GM18511 (cell line): Measurements from ENCODE around the gene STK31.
"Not testable (repeated sequence)": the region's sequence is repeated elsewhere in the genome, so short reads cannot be mapped to it uniquely, and the experiment has no call there.

Source experiments
- ATAC-seq: cut with Tn5 transposase; IDR thresholded peaks from one replicate; pipeline ENCODE4 v1.9.1; 2021; ENCODE audit warnings: mild to moderate bottlenecking, moderate library complexity; ENCODE audit not compliant: unreplicated experiment

STK31 gene

GRCh38 chr7:23788843-23789242, 78.8 kb downstream of the STK31 start:
- no peak for ATAC-seq

GRCh38 chr7:23791721-23792120, 81.7 kb downstream of the STK31 start:
- ATAC-seq, result no peak

- ATAC-seq, result no peak
These were observed 92.8 kb downstream of the STK31 start for GRCh38 chr7:23802720-23803397.

- ATAC-seq, result no peak
These were observed 94.7 kb downstream of the STK31 start for GRCh38 chr7:23804707-23805106.

- ATAC-seq, result no peak
These were observed 98.4 kb downstream of the STK31 start for GRCh38 chr7:23808421-23808820.

GRCh38 chr7:23810099-23810498, 100.1 kb downstream of the STK31 start:
- no peak for ATAC-seq

- ATAC-seq, result no peak
These were observed 101.5 kb downstream of the STK31 start for GRCh38 chr7:23811540-23811939.

GRCh38 chr7:23828125-23828524, 118.1 kb downstream of the STK31 start:
- ATAC-seq, result not testable (repeated sequence)

GRCh38 chr7:23832733-23833132, 122.7 kb downstream of the STK31 start:
- ATAC-seq, result not testable (repeated sequence)

GRCh38 chr7:23833405-23833804, 123.4 kb downstream of the STK31 start:
- no peak for ATAC-seq

- not testable (repeated sequence) for ATAC-seq
These were observed 134.8 kb downstream of the STK31 start for GRCh38 chr7:23844837-23845236.

GRCh38 chr7:23852135-23852534, 142.1 kb downstream of the STK31 start:
- ATAC-seq, result no peak

GRCh38 chr7:23852988-23853387, 143.0 kb downstream of the STK31 start:
- no peak for ATAC-seq

GRCh38 chr7:23863209-23863787, 153.3 kb downstream of the STK31 start:
- ATAC-seq, result no peak

GRCh38 chr7:23864973-23865372, 155.0 kb downstream of the STK31 start:
- no peak for ATAC-seq

GRCh38 chr7:23873306-23873705, 163.3 kb downstream of the STK31 start:
- no peak for ATAC-seq

- ATAC-seq, result not testable (repeated sequence)
These were observed 166.5 kb downstream of the STK31 start for GRCh38 chr7:23876526-23876925.
